ENCODE measurements around the gene THRB.

The THRB gene

DNA sequence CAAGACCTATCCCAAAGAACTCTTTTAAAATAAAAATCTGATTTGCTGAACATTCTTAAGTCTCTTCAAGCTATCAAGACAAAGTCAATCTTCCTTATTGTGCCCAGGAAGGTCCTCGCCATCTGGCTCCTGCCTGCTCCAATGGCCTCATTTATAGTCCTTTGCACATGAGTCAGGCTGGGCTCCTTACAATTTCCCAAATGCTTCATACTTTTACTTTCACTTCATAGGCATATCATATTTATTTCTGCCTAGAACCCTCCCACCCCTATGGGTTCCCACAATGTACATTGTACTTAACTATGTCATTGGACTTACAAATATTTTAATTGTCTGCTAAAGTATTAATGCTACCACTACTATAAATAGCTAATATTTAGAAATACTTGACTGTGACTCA lies 9.1 kb downstream of the THRB start (continued):
- TF ChIP-seq, protein P1, sequence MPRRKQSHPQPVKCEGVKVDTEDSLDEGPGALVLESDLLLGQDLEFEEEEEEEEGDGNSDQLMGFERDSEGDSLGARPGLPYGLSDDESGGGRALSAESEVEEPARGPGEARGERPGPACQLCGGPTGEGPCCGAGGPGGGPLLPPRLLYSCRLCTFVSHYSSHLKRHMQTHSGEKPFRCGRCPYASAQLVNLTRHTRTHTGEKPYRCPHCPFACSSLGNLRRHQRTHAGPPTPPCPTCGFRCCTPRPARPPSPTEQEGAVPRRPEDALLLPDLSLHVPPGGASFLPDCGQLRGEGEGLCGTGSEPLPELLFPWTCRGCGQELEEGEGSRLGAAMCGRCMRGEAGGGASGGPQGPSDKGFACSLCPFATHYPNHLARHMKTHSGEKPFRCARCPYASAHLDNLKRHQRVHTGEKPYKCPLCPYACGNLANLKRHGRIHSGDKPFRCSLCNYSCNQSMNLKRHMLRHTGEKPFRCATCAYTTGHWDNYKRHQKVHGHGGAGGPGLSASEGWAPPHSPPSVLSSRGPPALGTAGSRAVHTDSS (tag by site-specific recombination; IDR thresholded peaks at IDR 0.05): no peak
- TF ChIP-seq ZNF138 (tag by site-specific recombination; IDR thresholded peaks at IDR 0.05; ENCODE audit: borderline replicate concordance) (no peak), ZNF114 (tag by site-specific recombination; IDR thresholded peaks at IDR 0.05) (no peak), ZFP69B (tag by site-specific recombination; IDR thresholded peaks at IDR 0.05) (no peak), ZNF654 (tag by site-specific recombination; IDR thresholded peaks at IDR 0.05; ENCODE audit: low read depth) (no peak)

DNA sequence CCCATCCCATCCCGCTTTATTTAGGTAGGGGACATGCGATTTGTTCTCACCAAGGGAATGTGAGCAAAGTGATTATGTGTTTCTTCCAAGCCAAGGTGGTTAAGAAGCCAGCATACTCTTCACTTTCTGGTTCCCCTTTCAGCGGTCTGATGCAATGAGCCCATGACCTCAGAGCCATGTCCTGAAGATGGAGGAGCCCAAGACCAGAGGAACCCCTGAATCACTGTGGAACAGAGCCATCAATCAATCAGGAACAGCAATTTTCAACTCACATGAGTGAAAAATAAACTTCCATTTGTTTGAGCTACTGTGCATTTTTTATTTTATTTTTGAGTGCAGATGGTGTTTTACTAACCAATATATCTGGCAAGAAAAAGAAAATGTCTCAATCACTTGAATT lies 10.8 kb downstream of the THRB start:
- H3K4me3 ChIP-seq (ENCODE audit: low read depth, low read length): no peak overlapping the region
- peaks cover 6% of the 10 kb centered on the region; the same call in 1 of the 2 replicates for H3K4me1 ChIP-seq (ENCODE audit: control insufficient read depth, insufficient read depth, low read length)
- H3K9me3 ChIP-seq (ENCODE audit: control insufficient read depth, insufficient read depth, low read depth, low read length): no peaks in the 10 kb centered on the region
- TF ChIP-seq ZNF426 (tag by site-specific recombination; IDR thresholded peaks at IDR 0.05): no peak
- no peak for TF ChIP-seq HOXC10 (CRISPR knock-in tag; IDR thresholded peaks at IDR 0.05)
- peak; percentile 24; the same call in 1 of the 2 replicates for TF ChIP-seq ZBTB20 (tag by site-specific recombination; IDR thresholded peaks at IDR 0.05)
- TF ChIP-seq, protein P2, sequence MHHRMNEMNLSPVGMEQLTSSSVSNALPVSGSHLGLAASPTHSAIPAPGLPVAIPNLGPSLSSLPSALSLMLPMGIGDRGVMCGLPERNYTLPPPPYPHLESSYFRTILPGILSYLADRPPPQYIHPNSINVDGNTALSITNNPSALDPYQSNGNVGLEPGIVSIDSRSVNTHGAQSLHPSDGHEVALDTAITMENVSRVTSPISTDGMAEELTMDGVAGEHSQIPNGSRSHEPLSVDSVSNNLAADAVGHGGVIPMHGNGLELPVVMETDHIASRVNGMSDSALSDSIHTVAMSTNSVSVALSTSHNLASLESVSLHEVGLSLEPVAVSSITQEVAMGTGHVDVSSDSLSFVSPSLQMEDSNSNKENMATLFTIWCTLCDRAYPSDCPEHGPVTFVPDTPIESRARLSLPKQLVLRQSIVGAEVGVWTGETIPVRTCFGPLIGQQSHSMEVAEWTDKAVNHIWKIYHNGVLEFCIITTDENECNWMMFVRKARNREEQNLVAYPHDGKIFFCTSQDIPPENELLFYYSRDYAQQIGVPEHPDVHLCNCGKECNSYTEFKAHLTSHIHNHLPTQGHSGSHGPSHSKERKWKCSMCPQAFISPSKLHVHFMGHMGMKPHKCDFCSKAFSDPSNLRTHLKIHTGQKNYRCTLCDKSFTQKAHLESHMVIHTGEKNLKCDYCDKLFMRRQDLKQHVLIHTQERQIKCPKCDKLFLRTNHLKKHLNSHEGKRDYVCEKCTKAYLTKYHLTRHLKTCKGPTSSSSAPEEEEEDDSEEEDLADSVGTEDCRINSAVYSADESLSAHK (tag by site-specific recombination; IDR thresholded peaks at IDR 0.05): no peak
- TF ChIP-seq SCRT2 (tag by site-specific recombination; IDR thresholded peaks at IDR 0.05): no peak
- TF ChIP-seq EGR2 (tag by site-specific recombination; IDR thresholded peaks at IDR 0.05; ENCODE audit: low read depth): no peak
- TF ChIP-seq ZNF830 (tag by site-specific recombination; IDR thresholded peaks at IDR 0.05; ENCODE audit: low read depth): no peak
- TF ChIP-seq ZNF19 (tag by site-specific recombination; IDR thresholded peaks at IDR 0.05; ENCODE audit: low read depth): no peak
- TF ChIP-seq, protein P3, sequence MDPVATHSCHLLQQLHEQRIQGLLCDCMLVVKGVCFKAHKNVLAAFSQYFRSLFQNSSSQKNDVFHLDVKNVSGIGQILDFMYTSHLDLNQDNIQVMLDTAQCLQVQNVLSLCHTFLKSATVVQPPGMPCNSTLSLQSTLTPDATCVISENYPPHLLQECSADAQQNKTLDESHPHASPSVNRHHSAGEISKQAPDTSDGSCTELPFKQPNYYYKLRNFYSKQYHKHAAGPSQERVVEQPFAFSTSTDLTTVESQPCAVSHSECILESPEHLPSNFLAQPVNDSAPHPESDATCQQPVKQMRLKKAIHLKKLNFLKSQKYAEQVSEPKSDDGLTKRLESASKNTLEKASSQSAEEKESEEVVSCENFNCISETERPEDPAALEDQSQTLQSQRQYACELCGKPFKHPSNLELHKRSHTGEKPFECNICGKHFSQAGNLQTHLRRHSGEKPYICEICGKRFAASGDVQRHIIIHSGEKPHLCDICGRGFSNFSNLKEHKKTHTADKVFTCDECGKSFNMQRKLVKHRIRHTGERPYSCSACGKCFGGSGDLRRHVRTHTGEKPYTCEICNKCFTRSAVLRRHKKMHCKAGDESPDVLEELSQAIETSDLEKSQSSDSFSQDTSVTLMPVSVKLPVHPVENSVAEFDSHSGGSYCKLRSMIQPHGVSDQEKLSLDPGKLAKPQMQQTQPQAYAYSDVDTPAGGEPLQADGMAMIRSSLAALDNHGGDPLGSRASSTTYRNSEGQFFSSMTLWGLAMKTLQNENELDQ (tag by site-specific recombination; IDR thresholded peaks at IDR 0.05; ENCODE audit: low read depth): no peak
- TF ChIP-seq ZNF692 (tag by site-specific recombination; IDR thresholded peaks at IDR 0.05): no peak
- TF ChIP-seq TCF7L2 (IDR thresholded peaks at IDR 0.05; ENCODE audit: borderline replicate concordance, low read depth, low read length): no peak
- TF ChIP-seq ZNF791 (tag by site-specific recombination; IDR thresholded peaks at IDR 0.05): no peak
- peak; percentile 47; the same call in 1 of the 2 replicates for TF ChIP-seq PRDM10 (tag by site-specific recombination; IDR thresholded peaks at IDR 0.05)
- TF ChIP-seq ZNF140 (tag by site-specific recombination; IDR thresholded peaks at IDR 0.05): no peak
- TF ChIP-seq PRDM6 (tag by site-specific recombination; IDR thresholded peaks at IDR 0.05): 0 out of 2 replicates have a peak, but pooled peaks have one; percentile 21
- no peak for TF ChIP-seq AEBP2 (tag by site-specific recombination; IDR thresholded peaks at IDR 0.05; ENCODE audit: borderline replicate concordance)
- no peak for TF ChIP-seq SCRT1 (tag by site-specific recombination; IDR thresholded peaks at IDR 0.05; ENCODE audit: borderline replicate concordance)
- ChIA-PET CTCF (no interaction called here), POLR2A (no interaction called here)
- no peak overlapping the region for H3K27ac ChIP-seq (ENCODE audit: extremely low read depth, low read depth, low read length)
- H3K36me3 ChIP-seq (ENCODE audit: control insufficient read depth in 2 of 2, insufficient read depth in 1 of 2, low read length in 2 of 2): no peaks in the 10 kb centered on the region
